NCI-H526 treated with DMSO at 0.1 percent for 48 hours (cell line): ENCODE results near the gene STX10.
A peak's percentile ranks its signal among the peaks of the same experiment; 100 is the strongest.
"Not testable (repeated sequence)": the region's sequence is repeated elsewhere in the genome, so short reads cannot be mapped to it uniquely, and the experiment has no call there.

ENCODE experiments used
- DNase-seq: peaks from one replicate; lab custom pipeline; 2025; lab: John Stamatoyannopoulos, UW

Gene STX10

GRCh38 chr19:13150187-13150930 is at the start of gene STX10, which contains the start of gene IER2:
STX10 (minus strand) TSS chr19:13150375; CDS start chr19:13150173, 202 bp downstream.
IER2 (plus strand) TSS chr19:13150411; CDS start chr19:13153187, 2,776 bp downstream.
- DNase-seq = peak; percentile 69

GRCh38 chr19:13198634-13199033 is 48.5 kb upstream of the STX10 start:
- DNase-seq = no peak

GRCh38 chr19:13195678-13196077 is 45.5 kb upstream of the STX10 start:
- DNase-seq = peak; percentile 23

GRCh38 chr19:13190781-13191540 is 40.8 kb upstream of the STX10 start:
- DNase-seq = no peak

- DNase-seq = no peak
These were observed 39.4 kb upstream of the STX10 start for GRCh38 chr19:13189600-13189999.

GRCh38 chr19:13187419-13187818 is 37.2 kb upstream of the STX10 start:
- DNase-seq = no peak

- not testable (repeated sequence) for DNase-seq
These were observed 36.5 kb upstream of the STX10 start for GRCh38 chr19:13186688-13187087.

GRCh38 chr19:13185763-13186657 is 35.8 kb upstream of the STX10 start:
- DNase-seq = not testable (repeated sequence)

GRCh38 chr19:13184926-13185325 is 34.8 kb upstream of the STX10 start:
- not testable (repeated sequence) for DNase-seq

- no peak for DNase-seq
These were observed 31.7 kb upstream of the STX10 start for GRCh38 chr19:13181747-13182388.

- DNase-seq = not testable (repeated sequence)
These were observed 28.1 kb upstream of the STX10 start for GRCh38 chr19:13178291-13178690.

GRCh38 chr19:13177584-13177983 is 27.4 kb upstream of the STX10 start:
- DNase-seq = not testable (repeated sequence)

- DNase-seq = no peak
These were observed 26.2 kb upstream of the STX10 start for GRCh38 chr19:13176345-13176744.

GRCh38 chr19:13173139-13173737 is 23.1 kb upstream of the STX10 start:
- no peak for DNase-seq

GRCh38 chr19:13172346-13173138 is 22.4 kb upstream of the STX10 start:
- DNase-seq = no peak

GRCh38 chr19:13171146-13171545 is 21.0 kb upstream of the STX10 start:
- DNase-seq = no peak

- no peak for DNase-seq
These were observed 19.6 kb upstream of the STX10 start for GRCh38 chr19:13169769-13170168.

- DNase-seq = not testable (repeated sequence)
These were observed 16.0 kb upstream of the STX10 start for GRCh38 chr19:13166151-13166550.

- DNase-seq = peak; percentile 2
These were observed 15.2 kb upstream of the STX10 start for GRCh38 chr19:13165162-13165997.
